NCI-H69 (cell line): ENCODE measurements around the gene IQCM.

ENCODE experiments used
- DNase-seq: peaks from one replicate; lab custom pipeline; 2025; lab: John Stamatoyannopoulos, UW

The IQCM gene

GRCh38 chr4:149306537-149306936 lies 509.1 kb downstream of the IQCM start:
- DNase-seq, result no peak
